GM21717 (cell line): ENCODE measurements around the gene NCKAP5.

Source experiments
- ATAC-seq: cut with Tn5 transposase; IDR thresholded peaks from one replicate; pipeline ENCODE4 v1.9.1; 2021; ENCODE audit warnings: mild to moderate bottlenecking, moderate library complexity; ENCODE audit not compliant: unreplicated experiment

NCKAP5 gene

DNA sequence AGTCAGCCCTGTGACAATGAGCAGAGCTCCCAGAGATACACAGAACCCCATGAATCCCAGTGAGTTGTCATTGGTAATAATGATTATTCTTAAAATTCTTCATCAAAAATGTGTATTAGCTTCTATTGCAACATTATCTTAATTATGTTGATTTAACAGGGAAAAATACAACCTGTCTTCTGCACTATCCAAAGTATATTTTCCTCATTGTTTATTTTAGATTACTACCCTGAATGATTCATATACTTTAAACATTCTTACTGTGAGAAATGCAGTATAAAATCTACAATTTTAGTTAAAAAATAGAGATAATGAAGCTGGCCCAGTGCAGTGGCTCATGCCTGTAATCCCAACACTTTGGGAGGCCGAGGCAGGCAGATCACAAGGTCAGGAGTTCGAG, 773.0 kb downstream of the NCKAP5 start:
- no peak for ATAC-seq

DNA sequence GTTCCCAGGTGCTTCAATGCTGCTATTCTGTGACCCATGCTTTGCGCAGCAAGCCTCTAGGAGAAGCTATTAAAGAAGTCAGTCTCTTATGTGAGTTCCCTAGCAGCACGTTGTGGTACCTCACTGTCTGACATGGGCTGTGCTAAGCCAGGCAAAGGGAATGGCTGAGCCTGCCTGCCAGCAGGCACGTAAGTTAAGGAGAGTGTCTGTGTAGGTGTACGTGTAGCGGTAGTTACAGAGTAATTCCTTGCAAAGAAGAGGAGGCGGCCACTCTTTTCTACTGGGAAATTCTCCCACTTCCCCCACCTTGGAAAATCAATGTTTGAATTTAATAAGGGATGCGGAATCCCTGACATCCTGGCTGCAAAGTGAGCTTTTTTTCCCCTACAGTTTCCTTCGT, 774.7 kb downstream of the NCKAP5 start:
- no peak for ATAC-seq

DNA sequence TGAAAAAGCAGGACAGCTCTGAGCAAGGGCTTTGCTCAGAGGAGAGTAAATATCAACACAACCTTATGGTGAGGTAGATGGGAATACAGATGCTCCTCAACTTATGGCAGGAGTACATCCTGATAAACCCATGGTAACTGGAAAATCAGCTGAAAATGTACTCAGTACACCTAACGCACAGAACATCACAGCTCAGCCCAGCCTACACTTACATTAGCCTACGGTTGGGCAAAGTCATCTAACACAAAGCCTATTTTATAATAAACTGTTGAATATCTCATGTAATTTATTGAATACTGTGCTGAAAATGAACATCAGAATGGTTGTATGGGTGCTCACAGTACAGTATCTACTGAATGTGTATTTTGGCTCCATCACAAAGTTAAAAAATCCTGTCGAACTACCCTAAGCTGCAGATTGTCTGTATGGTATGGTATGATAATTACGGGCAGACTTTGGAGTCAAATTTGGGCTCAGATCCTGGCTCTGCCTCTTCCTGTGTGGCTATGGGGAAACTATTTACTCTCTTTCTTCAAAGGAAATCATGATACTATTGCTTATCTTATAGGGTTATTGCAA, 778.0 kb downstream of the NCKAP5 start:
- no peak for ATAC-seq

DNA sequence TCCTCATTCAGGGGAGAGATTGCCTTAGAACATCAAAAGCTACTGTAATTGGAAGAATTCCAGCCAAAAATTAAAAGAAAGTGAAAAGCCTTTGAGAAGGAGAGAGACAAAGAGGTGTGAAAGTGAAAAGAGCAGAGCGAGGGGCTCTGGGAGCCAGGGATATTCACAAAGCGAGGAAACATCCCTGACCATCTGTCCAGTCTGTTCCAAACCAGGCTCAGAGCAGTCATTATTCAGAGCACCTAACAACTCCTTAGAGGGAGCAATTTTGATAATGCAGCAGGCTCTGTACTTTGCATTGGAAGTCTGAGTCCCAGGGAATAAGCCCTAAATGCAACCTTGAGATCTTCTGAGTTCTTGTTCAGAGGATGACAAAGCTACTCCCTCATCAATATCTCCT, 779.2 kb downstream of the NCKAP5 start:
- ATAC-seq: no peak

DNA sequence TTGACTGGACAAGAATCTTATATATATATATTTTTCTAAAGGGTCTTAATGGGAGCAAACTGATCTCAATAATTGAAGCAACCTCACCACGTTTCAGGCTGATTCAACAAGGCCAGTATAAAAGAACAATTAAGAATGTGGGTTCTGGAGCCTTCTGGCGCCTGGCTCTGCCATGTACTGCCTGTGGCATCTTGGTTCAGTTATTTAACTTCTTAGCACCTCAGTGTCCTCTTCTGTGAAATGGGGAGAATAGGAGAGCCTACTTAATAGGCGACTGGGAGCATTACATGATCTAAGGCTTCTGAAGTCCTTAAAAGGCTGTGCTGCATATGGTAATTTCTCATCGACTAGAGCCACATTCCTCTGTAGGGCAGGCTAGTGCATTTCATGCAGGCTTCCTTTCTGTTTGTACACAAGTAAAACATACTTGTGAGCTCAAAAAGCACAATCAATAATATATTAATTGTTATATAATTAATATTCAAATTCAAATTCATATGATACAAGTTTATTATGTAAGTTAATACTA, 779.9 kb downstream of the NCKAP5 start:
- no peak for ATAC-seq

DNA sequence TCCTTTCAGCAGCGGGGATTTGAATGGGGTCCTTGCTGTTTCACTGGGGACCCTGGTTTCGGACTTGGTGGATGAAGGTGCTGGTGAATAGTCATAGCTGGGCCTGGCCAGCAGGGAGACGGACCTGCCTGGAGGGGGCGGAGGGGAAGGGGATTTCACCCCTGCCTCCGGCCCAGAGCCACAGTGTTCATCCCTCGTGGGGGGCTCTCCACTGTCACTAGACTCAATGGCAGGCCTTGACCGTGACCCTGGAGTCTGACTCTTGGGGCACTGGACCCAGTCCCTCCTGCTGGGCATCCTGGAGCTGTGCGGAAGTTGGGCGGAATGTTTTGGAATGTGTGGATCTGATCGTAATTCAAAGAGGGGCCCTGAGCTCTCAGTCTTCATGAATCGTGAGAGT, 784.4 kb downstream of the NCKAP5 start:
- ATAC-seq: no peak

DNA sequence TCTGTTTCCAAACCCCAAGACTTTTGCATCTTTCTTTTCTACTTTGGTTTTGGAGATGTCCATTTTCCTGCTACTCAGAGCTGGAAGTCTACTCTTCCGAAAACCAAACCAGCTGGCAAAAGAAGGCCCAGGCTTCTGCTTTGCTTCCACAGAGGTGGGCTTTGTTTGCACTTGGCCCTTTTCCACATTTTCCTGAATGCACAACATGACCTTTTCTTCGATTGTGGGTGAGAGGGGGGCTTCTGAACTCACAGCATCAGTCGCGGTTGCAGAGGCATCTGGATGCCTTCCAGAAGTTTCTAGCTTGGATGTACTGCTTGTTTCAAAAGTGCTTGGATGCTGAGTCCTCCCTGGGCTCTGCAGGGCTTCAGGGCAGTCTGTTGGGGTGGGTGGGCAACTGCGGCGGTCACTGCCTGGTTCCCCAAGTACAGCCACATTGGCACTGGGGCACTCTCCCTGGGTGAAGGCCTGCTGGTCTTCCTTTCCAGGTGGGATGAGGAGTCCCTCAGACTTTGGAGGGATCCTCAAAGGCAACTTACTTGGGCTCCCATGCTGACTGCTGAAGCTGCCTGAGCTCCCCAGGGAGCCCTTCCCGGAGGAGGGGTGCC, 786.0 kb downstream of the NCKAP5 start:
- no peak for ATAC-seq

DNA sequence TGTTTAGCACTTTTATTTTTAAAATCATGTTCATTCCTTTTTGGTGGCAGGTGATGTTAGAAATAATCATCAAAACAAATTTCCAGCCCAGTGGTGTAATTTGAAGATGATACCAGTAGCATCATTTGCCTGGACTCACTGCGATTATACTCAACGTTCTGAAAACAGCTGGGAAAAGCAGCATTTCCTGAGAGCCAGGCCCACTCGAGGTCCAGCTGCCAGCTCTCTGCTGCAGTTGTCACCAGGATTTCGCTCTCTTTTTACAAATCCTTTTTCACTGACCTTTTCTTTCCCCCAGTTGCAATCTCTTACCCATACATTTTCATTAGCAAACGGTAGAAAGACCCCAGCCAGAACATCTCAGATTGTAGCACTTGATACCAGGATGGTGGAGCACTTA, 787.6 kb downstream of the NCKAP5 start:
- no peak for ATAC-seq

DNA sequence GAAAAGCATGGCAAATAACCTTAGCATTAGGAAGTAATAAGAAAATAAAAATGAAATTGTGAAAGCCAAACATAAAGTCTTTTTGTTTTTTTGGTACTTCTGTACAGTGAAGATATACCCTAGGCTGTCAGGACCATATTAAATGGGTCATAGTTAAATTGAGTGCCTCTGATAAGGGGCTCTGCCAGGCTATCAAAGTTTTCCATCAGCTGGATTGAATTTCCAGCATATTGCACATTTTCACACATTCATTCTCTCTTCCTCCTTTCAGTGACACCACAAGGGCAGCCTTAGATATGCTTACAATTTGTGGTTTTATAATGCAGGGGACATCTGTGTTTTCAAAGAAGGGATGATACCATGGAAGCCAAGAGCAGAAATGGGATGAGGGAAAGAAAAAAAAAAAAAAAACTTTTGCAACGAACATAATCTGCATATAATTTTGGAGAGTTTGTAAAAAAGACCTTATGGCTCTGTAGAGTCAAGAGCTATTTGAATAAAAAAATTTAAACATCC, 789.0 kb downstream of the NCKAP5 start:
- no peak for ATAC-seq

DNA sequence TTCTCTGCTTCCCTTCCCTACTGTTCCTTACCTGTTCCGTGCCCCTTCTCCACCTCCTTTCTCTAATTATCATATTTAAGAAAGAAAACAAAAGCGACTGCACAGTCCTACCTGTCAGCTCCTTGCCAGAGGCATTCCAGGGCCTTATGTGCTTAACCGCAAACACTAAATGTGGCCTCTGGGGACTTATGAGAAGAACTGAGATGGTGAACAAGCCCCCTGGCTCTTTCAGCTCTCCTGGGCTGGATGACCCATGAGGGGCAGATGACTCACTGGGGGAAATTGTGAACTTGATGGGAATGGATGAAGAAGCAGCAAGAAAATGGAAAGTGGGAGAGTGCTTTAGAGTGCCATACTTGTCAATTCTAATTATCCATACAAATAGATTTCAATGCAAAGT, 792.0 kb downstream of the NCKAP5 start:
- ATAC-seq: no peak

DNA sequence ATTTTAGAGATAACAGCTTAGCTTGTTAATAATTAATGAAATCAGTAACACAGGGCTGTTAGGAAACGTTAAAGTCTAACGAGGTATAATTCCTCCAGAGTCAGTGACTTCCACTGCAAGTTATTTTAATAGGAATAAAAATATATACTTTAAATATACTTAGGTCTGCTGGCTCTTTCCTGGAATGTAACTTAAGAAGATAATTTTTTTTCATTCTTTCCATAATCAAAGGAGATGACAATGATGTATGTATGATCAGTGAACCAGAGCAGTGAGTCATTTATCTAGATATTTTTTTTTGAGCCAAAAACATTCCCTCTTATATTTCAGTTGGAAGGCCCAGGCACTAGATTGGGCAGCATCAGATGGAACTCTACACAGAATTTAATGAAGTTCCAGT, 794.1 kb downstream of the NCKAP5 start:
- ATAC-seq: no peak

DNA sequence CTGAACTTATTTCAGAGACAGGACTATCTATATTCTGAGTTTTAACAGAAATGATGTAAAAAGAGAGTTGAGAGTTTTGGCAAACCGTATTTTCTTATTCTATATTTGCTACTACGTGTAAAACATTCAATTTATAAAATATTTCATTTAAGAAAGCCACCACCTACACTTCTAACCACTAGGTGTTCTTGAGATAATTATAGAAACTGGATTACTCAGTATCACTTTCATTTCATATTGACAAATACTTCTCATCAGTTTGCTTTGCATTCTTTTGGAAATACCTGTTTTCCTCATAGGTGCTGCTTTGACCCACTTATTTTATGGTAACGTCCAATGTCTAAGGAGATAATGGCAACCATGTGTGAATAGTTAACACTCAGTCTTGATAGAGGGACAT, 794.9 kb downstream of the NCKAP5 start:
- no peak for ATAC-seq

DNA sequence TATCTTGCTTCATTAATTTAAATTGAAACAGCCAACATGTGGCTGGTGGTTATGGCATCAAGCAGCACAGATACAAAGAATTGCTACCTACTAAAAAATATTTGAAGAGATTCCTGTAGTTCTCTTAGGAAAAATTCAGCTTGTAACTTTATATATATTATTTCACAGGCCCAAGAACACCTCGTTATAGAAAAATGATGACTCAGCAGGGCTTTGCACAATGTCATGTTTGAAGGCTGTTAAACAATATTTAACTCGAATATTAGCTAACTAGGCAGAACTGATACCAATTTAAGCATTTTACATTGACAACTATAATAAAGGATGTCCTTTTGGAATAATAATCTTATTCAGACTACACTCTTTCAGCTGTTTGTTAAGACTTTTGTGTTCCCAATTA, 795.9 kb downstream of the NCKAP5 start:
- no peak for ATAC-seq

DNA sequence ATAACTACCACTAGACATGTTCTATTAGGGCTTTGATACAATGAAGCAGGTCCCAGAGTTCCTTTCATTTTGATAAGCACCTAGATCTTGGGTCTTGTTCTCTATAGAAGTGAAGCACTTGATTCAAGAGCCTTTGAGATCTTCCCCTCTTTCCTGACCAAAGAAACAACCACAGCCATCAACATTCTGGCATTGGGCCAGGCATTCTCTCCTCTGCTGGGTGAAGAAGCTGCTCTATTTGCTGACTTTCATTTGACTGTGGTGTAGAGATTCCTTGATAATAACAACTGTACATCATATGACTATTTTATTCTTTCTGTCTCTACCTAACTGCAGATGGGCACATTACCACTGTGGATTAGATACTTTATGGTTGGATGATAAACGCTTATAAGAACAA, 801.7 kb downstream of the NCKAP5 start:
- ATAC-seq: no peak

DNA sequence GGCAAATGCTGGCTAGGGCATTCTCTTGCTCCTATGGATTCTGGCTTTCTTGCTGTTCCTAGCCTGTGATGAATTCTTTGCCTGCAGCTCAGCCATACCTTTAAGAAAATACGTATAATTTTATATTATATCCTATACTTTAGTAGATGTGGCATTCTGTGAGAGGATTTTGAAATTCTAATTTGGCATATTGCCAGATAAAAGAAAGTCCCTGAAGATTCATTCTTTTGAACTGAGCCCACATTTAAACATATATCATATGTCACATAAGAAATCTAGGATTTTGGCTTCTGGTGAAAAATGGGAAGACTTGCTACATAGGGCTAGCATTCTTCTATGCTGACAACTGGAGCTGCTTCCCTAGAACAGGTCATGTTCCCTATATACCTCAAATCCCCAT, 806.8 kb downstream of the NCKAP5 start:
- ATAC-seq: no peak

DNA sequence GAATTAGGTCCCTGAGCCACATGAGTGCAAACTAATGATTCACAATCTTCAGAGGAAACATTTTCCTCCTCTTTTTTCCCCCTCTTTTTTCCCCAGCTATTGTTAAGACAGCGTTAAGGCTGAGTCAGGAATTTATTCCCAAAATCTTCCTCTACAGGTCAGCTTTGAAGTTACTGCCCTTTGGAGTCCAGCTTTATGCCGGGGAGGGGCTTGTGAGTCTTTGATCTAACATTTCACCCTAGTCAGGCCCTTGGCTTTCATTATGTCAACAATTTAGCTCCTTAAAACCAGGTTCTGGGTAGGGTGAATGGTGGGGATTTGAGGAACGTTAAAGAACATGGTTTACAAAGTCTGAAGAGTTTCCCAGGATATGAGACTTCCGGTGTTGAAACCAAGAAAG, 807.3 kb downstream of the NCKAP5 start:
- no peak for ATAC-seq

DNA sequence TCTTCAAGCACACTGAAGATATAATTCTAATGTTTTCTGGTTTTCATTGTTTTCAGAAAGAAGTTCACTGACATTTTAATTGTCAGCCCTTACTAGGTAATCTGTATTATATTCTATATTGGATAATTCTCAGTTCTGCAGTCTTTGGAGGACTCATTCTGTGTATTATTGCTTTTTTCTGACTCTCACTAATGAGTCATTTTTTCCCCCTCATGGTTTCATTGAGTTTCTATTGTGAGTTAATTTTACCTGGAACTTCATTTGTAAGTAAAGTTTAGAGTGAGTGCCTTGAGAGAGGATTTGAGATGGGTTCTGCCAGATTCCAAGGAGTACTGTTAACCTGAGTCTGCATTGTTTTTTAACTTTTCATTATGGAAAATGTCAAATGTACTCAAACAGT, 807.9 kb downstream of the NCKAP5 start:
- ATAC-seq: no peak

DNA sequence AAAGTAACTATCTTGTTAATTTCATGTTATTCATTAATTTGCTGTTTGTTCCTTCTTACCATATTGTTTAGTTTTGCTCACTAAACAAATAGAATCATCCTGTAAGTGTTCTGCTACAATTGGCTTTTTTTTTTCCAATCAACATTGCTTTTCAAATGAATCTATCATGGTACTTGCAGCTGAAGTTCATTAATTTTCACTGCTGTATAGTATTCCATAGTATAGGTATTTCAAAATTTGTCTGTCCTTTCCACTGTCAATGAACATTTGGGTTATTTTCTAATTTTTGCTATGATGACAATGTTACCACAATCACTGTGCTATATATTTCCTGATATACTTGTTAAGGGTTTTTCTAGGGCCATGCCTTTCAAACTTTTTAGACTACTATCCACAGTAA, 809.3 kb downstream of the NCKAP5 start:
- ATAC-seq: no peak

DNA sequence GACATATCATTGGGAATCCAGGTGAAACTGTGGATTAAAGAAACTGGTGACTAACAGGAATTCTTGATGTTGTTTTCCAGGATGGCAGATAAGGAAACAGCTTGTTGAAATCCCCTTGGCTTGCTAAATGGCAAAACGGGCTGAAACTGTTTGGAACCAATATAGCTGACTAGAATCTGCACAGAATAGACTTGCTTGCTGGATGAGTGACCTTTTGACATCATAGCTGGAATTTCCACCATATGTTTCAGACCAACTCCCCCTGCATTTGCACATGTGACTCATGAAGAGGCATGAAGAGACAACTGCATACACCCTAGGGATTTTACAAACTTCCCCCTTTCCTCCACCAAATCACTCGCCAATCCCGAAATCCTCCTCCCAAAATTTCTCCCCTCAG, 810.6 kb downstream of the NCKAP5 start:
- no peak for ATAC-seq

DNA sequence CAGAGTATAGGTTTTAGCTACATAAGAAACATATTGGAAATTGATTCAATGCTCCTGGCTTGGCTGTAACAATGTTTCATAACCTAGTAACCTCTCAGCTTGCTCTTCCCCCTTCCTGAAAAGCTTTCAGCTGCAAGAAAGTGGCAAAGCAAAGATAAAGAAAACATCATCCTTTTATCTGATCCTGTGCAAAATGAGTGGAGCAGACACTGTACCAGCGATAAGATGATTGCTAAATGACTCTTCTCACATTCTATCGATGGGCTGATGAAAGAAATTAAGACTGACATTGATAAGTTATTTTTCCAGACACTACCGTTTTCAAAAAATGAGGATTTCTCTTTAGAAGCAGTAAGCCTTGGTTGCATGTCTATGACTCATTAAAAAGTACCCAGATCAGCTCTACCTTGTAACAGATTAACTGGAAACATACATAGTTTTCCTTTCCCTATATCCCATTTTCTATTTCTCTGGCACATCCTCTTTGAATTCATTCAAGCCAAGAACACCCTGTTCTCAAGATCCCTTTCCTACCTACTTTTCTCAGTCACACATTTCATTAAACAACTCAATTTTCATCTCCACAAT, 811.2 kb downstream of the NCKAP5 start:
- ATAC-seq: no peak

DNA sequence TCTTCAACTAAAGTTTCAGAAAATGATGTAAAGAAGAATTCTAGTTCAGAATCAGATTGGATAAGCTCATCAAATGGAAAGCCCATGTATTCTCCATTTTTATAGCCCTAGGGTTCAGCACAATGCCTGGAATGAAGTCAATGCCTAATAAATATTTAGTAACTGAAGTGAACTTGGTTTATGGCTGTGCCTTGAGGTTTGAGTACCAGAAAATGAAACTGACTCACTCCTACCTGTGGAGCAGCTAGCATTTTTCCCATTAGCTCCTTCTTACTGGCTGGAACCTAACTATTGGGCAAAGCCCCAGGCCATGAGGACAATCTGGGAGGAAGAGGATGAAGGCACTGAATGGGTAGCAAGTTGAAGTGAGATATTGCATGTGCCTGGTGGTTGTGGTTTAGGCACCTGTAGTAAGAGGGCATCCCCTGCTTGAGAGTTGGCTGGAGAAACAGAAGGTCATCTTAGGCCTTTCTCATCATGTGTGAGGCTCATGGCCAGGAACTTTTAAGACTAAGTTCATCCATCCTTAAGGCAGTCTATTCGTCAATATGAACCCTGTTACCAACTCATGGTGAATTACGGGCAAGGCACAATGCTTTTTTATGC, 813.3 kb downstream of the NCKAP5 start:
- no peak for ATAC-seq

DNA sequence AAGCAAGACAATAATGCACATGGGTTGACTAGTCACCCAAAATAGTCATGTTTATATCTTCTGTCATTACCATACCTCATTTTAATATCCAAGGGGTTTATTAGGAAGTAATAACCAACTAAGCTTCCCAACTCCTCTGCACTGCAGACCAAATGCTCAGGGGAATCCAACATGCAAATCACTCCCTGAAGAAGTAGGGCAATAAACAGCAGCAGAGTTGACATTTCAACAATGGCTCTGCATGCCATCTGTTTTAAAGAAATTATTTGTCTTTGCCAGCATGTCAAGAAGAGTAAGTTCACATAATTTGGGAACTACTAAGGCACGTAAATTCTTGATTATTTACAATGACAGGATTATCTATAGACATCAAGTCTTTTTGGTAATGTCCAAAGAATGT, 813.9 kb downstream of the NCKAP5 start:
- ATAC-seq: no peak
